Stimulated activated CD4-positive, alpha-beta T cell treated with anti-CD3 and anti-CD28 coated beads, Interleukin-1b, Interleukin-23, amount 100 ng/mL, for 4 hours (primary cell): Measurements from ENCODE around the gene DHRS2.
"Not testable (repeated sequence)": the region's sequence is repeated elsewhere in the genome, so short reads cannot be mapped to it uniquely, and the experiment has no call there.

Source experiments
- DNase-seq, 2 donors: peaks; one replicate each; pipeline ENCODE4 v3.0.0-alpha.2; 2020; ENCODE audit warnings: low read depth in 2 of 2

The DHRS2 gene

DNA sequence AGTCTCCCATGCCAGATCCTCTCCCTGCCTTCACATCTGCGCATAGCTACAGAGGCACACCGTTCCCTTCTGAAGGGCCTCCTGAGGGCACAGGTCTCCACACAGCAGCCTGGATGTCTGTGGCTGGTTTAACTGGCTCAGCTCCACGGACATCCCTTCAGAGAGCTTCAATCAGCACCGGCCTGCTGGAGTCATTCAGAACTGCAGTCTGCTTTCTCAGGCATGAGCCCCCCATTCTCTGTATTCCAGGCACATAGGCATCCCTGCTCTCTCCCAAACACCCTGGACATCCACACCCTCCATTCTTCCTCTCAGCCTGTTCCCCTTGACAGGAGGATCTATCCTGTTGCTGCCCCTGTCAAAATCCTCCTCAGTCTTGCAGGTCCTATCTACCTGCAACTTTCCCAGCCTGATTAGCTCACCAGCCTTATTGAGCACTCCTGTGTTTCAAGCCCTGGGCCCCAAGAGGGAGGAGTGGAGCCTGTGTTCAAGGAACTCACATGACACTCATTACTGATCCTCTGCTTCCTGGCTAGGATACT, 2.9 kb upstream of the DHRS2 start:
- no peak for DNase-seq

DNA sequence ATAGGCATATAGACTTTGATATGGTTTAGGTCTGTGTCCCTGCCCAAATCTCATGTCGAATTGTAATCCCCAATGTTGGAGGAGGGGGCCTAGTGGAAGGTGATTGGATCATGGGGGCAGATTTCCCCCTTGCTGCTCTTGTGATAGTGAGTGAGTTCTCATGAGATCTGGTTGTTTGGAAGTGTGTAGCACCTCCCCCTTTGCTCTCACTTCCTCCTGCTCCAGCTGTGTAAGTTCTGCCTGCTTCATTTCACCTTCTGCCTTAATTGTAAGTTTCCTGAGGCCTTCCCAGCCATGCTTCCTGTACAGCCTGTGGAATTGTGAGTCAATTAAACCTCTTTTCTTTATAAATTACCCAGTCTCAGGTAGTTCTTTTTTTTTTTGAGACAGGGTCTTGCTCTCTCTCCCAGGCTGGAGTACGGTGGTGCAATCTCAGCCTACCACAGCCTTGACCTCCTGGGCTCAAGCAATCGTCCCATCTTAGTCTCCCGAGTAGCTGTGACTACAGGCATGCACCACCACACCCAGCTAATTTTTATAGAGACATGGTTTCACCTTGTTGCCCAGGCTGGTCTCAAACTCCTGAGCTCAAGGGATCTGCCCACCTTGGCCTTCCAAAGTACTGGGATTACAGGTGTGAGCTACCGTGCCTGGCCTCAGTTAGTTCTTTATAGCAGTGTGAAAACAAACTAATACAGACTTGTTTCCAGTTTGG, 1.3 kb upstream of the DHRS2 start:
- not testable (repeated sequence) for DNase-seq

- not testable (repeated sequence) for DNase-seq
Measured at GRCh38 chr14:23637312-23637654, 1.1 kb downstream of the DHRS2 start.

- not testable (repeated sequence) for DNase-seq
Measured at GRCh38 chr14:23637655-23638413, 1.7 kb downstream of the DHRS2 start.

- DNase-seq, result no peak
Measured at GRCh38 chr14:23638414-23639047, 2.4 kb downstream of the DHRS2 start.

- no peak for DNase-seq
Measured at GRCh38 chr14:23639048-23639890, 3.1 kb downstream of the DHRS2 start.

DNA sequence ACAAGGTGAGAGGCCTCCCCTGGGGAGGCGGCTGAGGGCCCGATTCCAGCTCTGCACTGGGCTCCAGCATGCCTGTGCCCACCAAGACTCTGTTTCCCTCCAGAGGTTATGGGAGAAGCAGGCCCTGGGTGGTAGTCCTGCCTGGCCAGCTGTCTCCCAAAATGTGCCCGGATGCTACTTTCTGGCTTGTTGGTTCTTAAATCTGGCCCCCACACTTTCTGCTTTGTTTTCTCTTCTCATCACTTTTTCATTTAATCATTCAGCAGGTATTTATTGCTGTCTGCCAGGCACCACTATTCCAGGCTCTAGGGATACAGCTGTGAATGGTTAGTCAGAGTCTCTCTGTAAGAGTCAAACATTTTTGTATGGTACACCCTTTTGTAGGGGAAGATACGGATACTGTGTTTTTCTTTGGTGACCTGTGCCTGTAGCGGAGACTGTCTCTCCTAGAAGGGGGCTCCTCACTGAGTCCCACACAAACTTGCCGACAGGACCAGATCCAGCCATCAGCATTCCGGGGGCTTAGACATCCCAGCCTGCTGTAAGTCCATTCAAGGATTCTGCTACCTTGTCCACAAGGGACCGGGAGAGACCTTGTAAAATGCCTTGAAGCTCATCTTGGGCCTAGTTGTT, 3.8 kb downstream of the DHRS2 start:
- no peak for DNase-seq

- no peak for DNase-seq
Measured at GRCh38 chr14:23640524-23641141, 4.5 kb downstream of the DHRS2 start.

- DNase-seq, result no peak
Measured at GRCh38 chr14:23641180-23641914, 5.2 kb downstream of the DHRS2 start.

DNA sequence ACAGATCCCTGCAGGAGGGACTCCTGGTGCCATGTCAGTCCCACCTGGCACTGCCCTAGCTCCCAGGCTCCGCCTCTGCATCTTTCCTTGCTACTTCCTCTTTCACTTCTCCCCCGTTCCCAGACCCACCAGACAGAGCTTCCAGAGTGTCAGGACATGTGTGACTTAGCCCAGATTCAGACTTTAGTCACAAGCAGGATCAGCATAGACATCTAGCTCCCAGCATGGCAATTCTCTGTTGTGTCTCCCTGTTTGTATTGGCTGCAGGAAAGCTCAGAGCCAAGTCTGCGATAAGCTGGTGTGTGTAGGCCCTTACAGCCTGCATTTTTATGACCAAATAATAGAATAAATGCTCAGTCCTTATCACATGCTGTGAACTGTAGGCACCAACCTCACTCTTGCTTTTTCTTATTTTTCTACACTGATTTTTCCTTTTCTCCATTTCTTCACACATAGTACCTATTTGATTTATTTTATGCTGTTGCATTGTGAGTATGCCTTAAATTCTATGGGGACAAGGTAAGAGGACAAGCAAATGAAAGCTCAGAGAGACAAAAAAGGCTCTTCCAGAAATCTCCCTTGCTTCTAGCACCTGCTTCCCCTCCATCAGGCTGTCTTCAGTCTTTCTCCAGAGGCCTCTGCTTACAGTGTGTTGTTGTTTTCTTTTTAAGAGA, 5.9 kb downstream of the DHRS2 start:
- DNase-seq, result no peak

DNA sequence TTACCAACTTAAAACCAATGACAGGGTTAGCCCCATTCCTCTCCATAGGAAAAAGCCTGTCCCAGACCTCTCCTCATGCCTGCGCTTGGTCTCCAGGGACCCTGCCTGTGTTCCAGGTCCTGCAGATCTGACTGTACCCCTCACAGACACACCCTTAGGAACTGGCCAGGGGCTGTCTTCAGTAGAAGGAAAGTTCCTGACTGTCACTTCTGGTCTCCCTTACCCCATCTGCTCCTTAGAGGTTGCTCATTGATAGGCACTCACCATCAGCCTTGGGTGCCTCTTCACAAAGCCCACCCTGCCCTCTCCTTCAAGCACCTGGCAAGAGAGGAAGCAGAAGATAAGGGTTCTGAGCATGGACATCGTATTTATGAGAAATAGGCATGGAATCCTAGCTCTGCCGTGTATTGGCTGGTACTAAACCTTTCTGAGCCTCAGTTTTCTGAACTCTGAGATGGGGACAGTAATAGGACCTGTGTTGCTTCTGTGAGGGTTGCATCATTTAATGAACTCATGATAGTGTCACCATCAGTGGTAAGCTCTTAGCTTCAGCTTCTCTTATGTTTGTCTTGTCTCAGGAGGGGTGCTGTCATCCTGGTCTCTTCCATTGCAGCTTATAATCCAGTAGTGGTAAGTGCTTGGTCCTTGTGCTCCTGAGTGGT, 7.5 kb downstream of the DHRS2 start:
- DNase-seq, result no peak

- DNase-seq, result no peak
Measured at GRCh38 chr14:23644195-23644918, 8.2 kb downstream of the DHRS2 start.

DNA sequence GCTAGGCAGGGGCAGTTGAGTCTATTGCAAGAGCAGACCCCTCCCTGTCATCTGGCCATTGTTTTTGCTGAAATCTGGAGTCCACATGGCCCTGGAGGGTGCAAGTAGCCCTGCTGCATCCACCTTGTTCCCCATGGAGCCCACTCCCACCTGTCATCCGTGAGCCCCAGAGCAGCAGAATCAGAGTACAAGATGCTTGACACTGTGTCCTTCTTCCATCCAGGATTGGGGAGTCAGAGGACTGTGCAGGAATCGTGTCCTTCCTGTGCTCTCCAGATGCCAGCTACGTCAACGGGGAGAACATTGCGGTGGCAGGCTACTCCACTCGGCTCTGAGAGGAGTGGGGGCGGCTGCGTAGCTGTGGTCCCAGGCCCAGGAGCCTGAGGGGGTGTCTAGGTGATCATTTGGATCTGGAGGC, 8.8 kb downstream of the DHRS2 start:
- no peak for DNase-seq

DNA sequence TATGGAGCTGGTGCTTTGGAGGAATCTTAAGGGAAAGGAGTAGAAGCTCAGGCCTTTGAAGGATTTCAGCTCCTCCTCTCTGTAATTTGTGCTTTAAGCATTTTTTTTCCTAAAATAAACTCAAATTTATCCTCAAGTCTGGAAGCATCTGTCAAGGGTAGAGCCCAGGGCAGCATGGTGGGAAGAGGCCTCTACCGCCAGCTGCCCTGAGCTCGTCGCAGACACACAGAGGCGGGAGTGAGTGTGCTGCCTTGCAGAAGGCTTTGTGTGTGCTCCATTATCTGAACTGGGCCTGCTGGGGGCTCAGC, 9.3 kb downstream of the DHRS2 start:
- DNase-seq, result no peak

GRCh38 chr14:23645812-23646647, 9.9 kb downstream of the DHRS2 start:
- DNase-seq, result no peak

- DNase-seq, result no peak
Measured at GRCh38 chr14:23646648-23647549, 10.7 kb downstream of the DHRS2 start.

DNA sequence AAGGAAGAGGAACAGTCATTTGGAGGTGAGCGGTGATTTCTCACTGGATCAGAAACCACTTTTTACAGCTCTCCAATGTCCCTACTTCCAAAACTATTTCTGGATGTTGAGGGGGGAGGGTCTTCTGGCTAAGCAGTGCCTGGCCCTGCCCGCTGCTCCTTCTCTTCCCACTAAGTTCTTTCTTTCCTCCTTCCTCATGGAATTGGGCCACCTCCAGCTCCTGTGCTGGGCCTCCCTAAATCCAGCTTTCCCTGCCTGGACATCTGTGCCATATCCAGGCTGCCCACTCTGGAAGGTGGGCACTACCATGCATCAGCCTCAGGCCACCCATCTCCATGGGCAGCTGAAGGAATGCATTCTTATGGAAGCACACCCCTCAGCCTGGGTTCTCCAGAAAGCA, 11.5 kb downstream of the DHRS2 start:
- no peak for DNase-seq
